NCI-H2029 treated with DMSO at 0.1 percent for 48 hours (cell line): ENCODE data around the gene VEPH1.

Experiments used
- DNase-seq: peaks from one replicate; lab custom pipeline; 2025; lab: John Stamatoyannopoulos, UW

Gene VEPH1

GRCh38 chr3:157477441-157477840 is 25.8 kb downstream of the VEPH1 start:
- no peak for DNase-seq

GRCh38 chr3:157475921-157476414 is 27.2 kb downstream of the VEPH1 start:
- DNase-seq = no peak

GRCh38 chr3:157472648-157473047 is 30.6 kb downstream of the VEPH1 start:
- no peak for DNase-seq

- DNase-seq = no peak
Measured at GRCh38 chr3:157471064-157471463, 32.2 kb downstream of the VEPH1 start.

- DNase-seq = no peak
Measured at GRCh38 chr3:157469561-157470294, 33.5 kb downstream of the VEPH1 start.

- DNase-seq = no peak
Measured at GRCh38 chr3:157467200-157467599, 36.0 kb downstream of the VEPH1 start.

- no peak for DNase-seq
Measured at GRCh38 chr3:157465741-157466140, 37.5 kb downstream of the VEPH1 start.

GRCh38 chr3:157464321-157464720 is 38.9 kb downstream of the VEPH1 start:
- no peak for DNase-seq

- no peak for DNase-seq
Measured at GRCh38 chr3:157463816-157464215, 39.4 kb downstream of the VEPH1 start.

- DNase-seq = no peak
Measured at GRCh38 chr3:157460253-157460652, 43.0 kb downstream of the VEPH1 start.

- no peak for DNase-seq
Measured at GRCh38 chr3:157459706-157460105, 43.5 kb downstream of the VEPH1 start.

GRCh38 chr3:157453824-157454223 is 49.4 kb downstream of the VEPH1 start:
- no peak for DNase-seq

- DNase-seq = no peak
Measured at GRCh38 chr3:157452097-157452496, 51.1 kb downstream of the VEPH1 start.

- no peak for DNase-seq
Measured at GRCh38 chr3:157447026-157447694, 56.1 kb downstream of the VEPH1 start.

- no peak for DNase-seq
Measured at GRCh38 chr3:157445857-157446256, 57.4 kb downstream of the VEPH1 start.

- DNase-seq = no peak
Measured at GRCh38 chr3:157444797-157445184, 58.4 kb downstream of the VEPH1 start.

- no peak for DNase-seq
Measured at GRCh38 chr3:157443905-157444796, 59.1 kb downstream of the VEPH1 start.

GRCh38 chr3:157442729-157443128 is 60.5 kb downstream of the VEPH1 start:
- no peak for DNase-seq

GRCh38 chr3:157441102-157441624 is 62.1 kb downstream of the VEPH1 start:
- no peak for DNase-seq

GRCh38 chr3:157438194-157438730 is 65.0 kb downstream of the VEPH1 start:
- DNase-seq = no peak

GRCh38 chr3:157436583-157437291 is 66.5 kb downstream of the VEPH1 start, which contains the start of gene PTX3:
PTX3 (plus strand) TSS chr3:157436850; CDS start chr3:157436934, 84 bp downstream.
- no peak for DNase-seq
